ENCODE data around the gene SLC22A23. TPM values are rescaled to one million over a fixed set of nuclear protein-coding genes. Genes with fewer than 3 reads are reported as not detected.

SLC22A23 gene
- total RNA-seq, 1 donor from 2014 or later: 5.7 TPM

DNA sequence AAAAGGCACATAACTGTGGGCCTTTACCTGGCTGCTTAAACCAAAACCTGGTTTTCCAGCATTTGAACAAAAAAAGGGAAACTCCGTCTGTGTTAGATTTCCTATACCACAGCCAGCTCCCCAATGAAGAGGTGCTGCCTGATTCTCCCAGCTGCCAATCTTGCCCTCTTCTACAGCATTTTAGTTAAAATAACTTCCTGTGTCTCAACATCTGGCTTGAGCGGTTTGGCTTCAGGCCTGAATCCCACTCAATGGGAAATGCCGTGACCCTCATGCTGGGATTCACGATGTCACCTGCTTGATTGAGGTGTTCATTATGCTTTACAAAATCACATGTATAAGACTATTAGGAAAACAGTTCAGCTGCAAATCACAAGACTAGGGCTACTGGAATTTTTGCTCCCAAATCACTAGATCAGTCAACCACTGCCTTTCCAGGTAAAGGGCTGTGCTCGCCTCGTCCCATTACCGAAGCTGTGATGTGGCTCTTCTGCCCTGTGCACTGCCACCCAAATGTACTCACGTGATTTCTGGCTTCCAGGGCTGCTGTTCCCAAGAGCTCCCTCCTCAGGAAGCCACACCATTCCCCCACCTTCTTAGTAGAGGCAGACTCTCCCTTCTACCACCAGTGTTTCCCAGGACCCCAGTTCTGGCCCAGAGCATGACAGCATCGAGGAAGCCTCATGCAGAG is 103.5 kb downstream of the SLC22A23 start:
- Histone ChIP-seq H3K9ac (ENCODE audit: low read length) (no peak overlapping the region), H3K27ac (ENCODE audit: low read depth, low read length) (no peak overlapping the region), H3K4me3 (ENCODE audit: insufficient read depth, low read depth, low read length) (no peak overlapping the region), H2AFZ (ENCODE audit: low read depth, low read length) (no peak overlapping the region), H4K20me1 (ENCODE audit: insufficient read depth, low read length) (no peaks in the 10 kb centered on the region), H3K4me2 (ENCODE audit: low read length) (no peak overlapping the region), H3K4me1 (ENCODE audit: insufficient read depth, low read length) (peaks cover 31% of the 10 kb centered on the region), H3K9me3 (ENCODE audit: insufficient read depth, low read depth, low read length) (no peaks in the 10 kb centered on the region), H3K79me2 (ENCODE audit: insufficient read depth, low read length) (no peaks in the 10 kb centered on the region), H3K27me3 (ENCODE audit: insufficient read depth, low read length) (no peaks in the 10 kb centered on the region), H3K36me3 (ENCODE audit: insufficient read depth, low read length) (no peaks in the 10 kb centered on the region)
- Mint-ChIP-seq H3K27me3 (ENCODE audit: low read depth, unreplicated experiment) (peaks cover 5% of the 10 kb centered on the region), H3K4me1 (ENCODE audit: low read depth, unreplicated experiment) (peaks cover 10% of the 10 kb centered on the region), H3K4me3 (ENCODE audit: unreplicated experiment) (no peak overlapping the region), H3K27ac (ENCODE audit: unreplicated experiment) (no peak overlapping the region), H3K36me3 (ENCODE audit: low read depth, unreplicated experiment) (no peaks in the 10 kb centered on the region), H3K9me3 (ENCODE audit: unreplicated experiment) (peaks cover 2% of the 10 kb centered on the region)
- no peak for TF ChIP-seq EZH2 (IDR thresholded peaks at IDR 0.05; ENCODE audit: insufficient read depth, low read length)
- TF ChIP-seq, protein P1, sequence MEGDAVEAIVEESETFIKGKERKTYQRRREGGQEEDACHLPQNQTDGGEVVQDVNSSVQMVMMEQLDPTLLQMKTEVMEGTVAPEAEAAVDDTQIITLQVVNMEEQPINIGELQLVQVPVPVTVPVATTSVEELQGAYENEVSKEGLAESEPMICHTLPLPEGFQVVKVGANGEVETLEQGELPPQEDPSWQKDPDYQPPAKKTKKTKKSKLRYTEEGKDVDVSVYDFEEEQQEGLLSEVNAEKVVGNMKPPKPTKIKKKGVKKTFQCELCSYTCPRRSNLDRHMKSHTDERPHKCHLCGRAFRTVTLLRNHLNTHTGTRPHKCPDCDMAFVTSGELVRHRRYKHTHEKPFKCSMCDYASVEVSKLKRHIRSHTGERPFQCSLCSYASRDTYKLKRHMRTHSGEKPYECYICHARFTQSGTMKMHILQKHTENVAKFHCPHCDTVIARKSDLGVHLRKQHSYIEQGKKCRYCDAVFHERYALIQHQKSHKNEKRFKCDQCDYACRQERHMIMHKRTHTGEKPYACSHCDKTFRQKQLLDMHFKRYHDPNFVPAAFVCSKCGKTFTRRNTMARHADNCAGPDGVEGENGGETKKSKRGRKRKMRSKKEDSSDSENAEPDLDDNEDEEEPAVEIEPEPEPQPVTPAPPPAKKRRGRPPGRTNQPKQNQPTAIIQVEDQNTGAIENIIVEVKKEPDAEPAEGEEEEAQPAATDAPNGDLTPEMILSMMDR (IDR thresholded peaks at IDR 0.05; ENCODE audit: insufficient read depth, low read depth, low read length): no peak
- FAIRE-seq (no peak), DNase-seq (ENCODE audit: low read depth) (no peak)

- Mint-ChIP-seq H3K9me3 (ENCODE audit: unreplicated experiment) (peaks cover 2% of the 10 kb centered on the region), H3K36me3 (ENCODE audit: low read depth, unreplicated experiment) (no peaks in the 10 kb centered on the region), H3K27me3 (ENCODE audit: low read depth, unreplicated experiment) (peaks cover 5% of the 10 kb centered on the region), H3K27ac (ENCODE audit: unreplicated experiment) (no peak overlapping the region), H3K4me1 (ENCODE audit: low read depth, unreplicated experiment) (peaks cover 10% of the 10 kb centered on the region), H3K4me3 (ENCODE audit: unreplicated experiment) (no peak overlapping the region)
- Histone ChIP-seq H3K36me3 (ENCODE audit: insufficient read depth, low read length) (no peaks in the 10 kb centered on the region), H3K27me3 (ENCODE audit: insufficient read depth, low read length) (no peaks in the 10 kb centered on the region), H3K79me2 (ENCODE audit: insufficient read depth, low read length) (no peaks in the 10 kb centered on the region), H3K9me3 (ENCODE audit: insufficient read depth, low read depth, low read length) (no peaks in the 10 kb centered on the region), H3K4me3 (ENCODE audit: insufficient read depth, low read depth, low read length) (no peak overlapping the region), H3K4me1 (ENCODE audit: insufficient read depth, low read length) (peaks cover 31% of the 10 kb centered on the region), H3K27ac (ENCODE audit: low read depth, low read length) (no peak overlapping the region), H3K9ac (ENCODE audit: low read length) (no peak overlapping the region), H3K4me2 (ENCODE audit: low read length) (no peak overlapping the region), H4K20me1 (ENCODE audit: insufficient read depth, low read length) (no peaks in the 10 kb centered on the region), H2AFZ (ENCODE audit: low read depth, low read length) (no peak overlapping the region)
- TF ChIP-seq, protein P1 (IDR thresholded peaks at IDR 0.05; ENCODE audit: insufficient read depth, low read depth, low read length): no peak
- no peak for TF ChIP-seq EZH2 (IDR thresholded peaks at IDR 0.05; ENCODE audit: insufficient read depth, low read length)
- DNase-seq (ENCODE audit: low read depth) (no peak), FAIRE-seq (no peak)
Measured at GRCh38 chr6:3352678-3353077, 104.2 kb downstream of the SLC22A23 start.

DNA sequence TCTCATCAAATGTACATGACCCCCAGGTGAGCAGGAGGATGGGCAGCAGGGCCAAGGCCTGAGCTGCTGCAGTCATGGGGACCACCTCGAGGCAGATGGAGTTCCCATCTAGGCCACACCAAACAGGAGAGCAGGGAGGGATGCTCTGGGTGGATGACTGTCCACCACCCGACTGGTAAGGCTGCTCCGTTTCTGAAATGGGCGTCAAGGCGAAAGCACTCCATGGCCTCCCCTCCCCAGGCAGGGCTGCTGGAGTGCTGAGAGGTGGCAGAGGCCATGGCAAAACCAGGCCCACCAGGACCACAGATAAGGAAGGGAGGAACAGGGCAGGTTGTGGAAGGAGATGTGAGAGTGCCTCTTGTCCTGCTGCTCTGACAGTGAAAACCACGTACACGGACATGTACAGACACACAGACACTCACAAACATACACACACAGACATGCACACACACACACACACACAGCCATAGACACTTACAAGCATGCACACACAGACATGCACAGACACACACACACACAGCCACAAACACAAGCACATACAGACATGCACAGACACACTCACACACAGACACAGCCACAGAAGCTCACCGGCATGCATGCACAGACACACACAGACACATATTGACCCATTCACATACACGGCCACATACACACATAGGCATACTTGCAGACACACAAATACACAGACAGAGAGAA is 104.9 kb downstream of the SLC22A23 start:
- no peaks in the 10 kb centered on the region for H4K20me1 ChIP-seq (ENCODE audit: insufficient read depth, low read length)

More for the DNA sequence above, 104.9 kb downstream of the SLC22A23 start:
- Mint-ChIP-seq H3K9me3 (ENCODE audit: unreplicated experiment) (peaks cover 2% of the 10 kb centered on the region), H3K27me3 (ENCODE audit: low read depth, unreplicated experiment) (peaks cover 5% of the 10 kb centered on the region), H3K4me3 (ENCODE audit: unreplicated experiment) (no peak overlapping the region), H3K4me1 (ENCODE audit: low read depth, unreplicated experiment) (peaks cover 12% of the 10 kb centered on the region), H3K27ac (ENCODE audit: unreplicated experiment) (no peak overlapping the region), H3K36me3 (ENCODE audit: low read depth, unreplicated experiment) (no peaks in the 10 kb centered on the region)
- Histone ChIP-seq H3K36me3 (ENCODE audit: insufficient read depth, low read length) (no peaks in the 10 kb centered on the region), H3K4me3 (ENCODE audit: insufficient read depth, low read depth, low read length) (no peak overlapping the region), H3K4me1 (ENCODE audit: insufficient read depth, low read length) (peaks cover 31% of the 10 kb centered on the region), H3K9me3 (ENCODE audit: insufficient read depth, low read depth, low read length) (no peaks in the 10 kb centered on the region), H3K4me2 (ENCODE audit: low read length) (no peak overlapping the region), H3K27ac (ENCODE audit: low read depth, low read length) (no peak overlapping the region), H3K27me3 (ENCODE audit: insufficient read depth, low read length) (no peaks in the 10 kb centered on the region), H2AFZ (ENCODE audit: low read depth, low read length) (no peak overlapping the region), H3K79me2 (ENCODE audit: insufficient read depth, low read length) (no peaks in the 10 kb centered on the region), H3K9ac (ENCODE audit: low read length) (no peak overlapping the region)
- FAIRE-seq (no peak), DNase-seq (ENCODE audit: low read depth) (no peak)
- TF ChIP-seq, protein P1 (IDR thresholded peaks at IDR 0.05; ENCODE audit: insufficient read depth, low read depth, low read length): no peak
- TF ChIP-seq EZH2 (IDR thresholded peaks at IDR 0.05; ENCODE audit: insufficient read depth, low read length): no peak
